ENCODE data around the gene LITAFD.

DNA sequence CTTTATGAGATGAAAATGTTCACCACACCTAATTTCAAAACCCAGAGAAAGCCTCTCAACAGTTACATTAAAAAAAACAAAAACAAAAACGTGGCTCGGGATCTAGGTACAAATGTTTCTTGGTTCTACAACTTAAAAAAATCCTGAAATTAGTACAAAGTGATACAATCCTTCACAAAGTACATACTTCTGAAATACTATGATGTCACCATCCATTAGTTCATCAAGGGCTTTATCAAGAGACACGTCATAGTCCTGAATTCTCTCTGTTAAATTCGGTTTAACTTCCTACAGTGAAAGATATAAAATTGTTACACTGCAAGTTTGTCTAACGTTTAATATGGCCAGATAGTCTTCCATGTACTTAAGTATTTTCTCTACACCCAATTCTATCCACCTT lies 18.2 kb downstream of the LITAFD start:
- TF ChIP-seq, protein P1, sequence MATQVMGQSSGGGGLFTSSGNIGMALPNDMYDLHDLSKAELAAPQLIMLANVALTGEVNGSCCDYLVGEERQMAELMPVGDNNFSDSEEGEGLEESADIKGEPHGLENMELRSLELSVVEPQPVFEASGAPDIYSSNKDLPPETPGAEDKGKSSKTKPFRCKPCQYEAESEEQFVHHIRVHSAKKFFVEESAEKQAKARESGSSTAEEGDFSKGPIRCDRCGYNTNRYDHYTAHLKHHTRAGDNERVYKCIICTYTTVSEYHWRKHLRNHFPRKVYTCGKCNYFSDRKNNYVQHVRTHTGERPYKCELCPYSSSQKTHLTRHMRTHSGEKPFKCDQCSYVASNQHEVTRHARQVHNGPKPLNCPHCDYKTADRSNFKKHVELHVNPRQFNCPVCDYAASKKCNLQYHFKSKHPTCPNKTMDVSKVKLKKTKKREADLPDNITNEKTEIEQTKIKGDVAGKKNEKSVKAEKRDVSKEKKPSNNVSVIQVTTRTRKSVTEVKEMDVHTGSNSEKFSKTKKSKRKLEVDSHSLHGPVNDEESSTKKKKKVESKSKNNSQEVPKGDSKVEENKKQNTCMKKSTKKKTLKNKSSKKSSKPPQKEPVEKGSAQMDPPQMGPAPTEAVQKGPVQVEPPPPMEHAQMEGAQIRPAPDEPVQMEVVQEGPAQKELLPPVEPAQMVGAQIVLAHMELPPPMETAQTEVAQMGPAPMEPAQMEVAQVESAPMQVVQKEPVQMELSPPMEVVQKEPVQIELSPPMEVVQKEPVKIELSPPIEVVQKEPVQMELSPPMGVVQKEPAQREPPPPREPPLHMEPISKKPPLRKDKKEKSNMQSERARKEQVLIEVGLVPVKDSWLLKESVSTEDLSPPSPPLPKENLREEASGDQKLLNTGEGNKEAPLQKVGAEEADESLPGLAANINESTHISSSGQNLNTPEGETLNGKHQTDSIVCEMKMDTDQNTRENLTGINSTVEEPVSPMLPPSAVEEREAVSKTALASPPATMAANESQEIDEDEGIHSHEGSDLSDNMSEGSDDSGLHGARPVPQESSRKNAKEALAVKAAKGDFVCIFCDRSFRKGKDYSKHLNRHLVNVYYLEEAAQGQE (IDR thresholded peaks at IDR 0.05; ENCODE audit: unreplicated experiment): no peak
- TF ChIP-seq POLR2AphosphoS5 (IDR thresholded peaks at IDR 0.05; ENCODE audit: low read depth) (no peak), EZH2 (IDR thresholded peaks at IDR 0.05; ENCODE audit: low read depth, unreplicated experiment) (no peak)
- TF ChIP-seq, protein P2, sequence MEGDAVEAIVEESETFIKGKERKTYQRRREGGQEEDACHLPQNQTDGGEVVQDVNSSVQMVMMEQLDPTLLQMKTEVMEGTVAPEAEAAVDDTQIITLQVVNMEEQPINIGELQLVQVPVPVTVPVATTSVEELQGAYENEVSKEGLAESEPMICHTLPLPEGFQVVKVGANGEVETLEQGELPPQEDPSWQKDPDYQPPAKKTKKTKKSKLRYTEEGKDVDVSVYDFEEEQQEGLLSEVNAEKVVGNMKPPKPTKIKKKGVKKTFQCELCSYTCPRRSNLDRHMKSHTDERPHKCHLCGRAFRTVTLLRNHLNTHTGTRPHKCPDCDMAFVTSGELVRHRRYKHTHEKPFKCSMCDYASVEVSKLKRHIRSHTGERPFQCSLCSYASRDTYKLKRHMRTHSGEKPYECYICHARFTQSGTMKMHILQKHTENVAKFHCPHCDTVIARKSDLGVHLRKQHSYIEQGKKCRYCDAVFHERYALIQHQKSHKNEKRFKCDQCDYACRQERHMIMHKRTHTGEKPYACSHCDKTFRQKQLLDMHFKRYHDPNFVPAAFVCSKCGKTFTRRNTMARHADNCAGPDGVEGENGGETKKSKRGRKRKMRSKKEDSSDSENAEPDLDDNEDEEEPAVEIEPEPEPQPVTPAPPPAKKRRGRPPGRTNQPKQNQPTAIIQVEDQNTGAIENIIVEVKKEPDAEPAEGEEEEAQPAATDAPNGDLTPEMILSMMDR (conservative IDR thresholded peaks at IDR 0.05; ENCODE audit: low read depth in 2 of 2): no peak

Data from GM23338 (cell line).